Hepatocyte (in vitro differentiated cells): Measurements from ENCODE around the gene RORB.

Experiments used
- CTCF ChIP-seq: fragments of 200-600 bp; sonication (generic); IDR thresholded peaks from 2 replicates; pipeline ENCODE4 v1.5.1; 2016; ENCODE audit warnings: antibody characterized with exemption, mild to moderate bottlenecking; ENCODE audit not compliant: poor library complexity
- EZH2 ChIP-seq: fragments of 200-600 bp; sonication (generic); IDR thresholded peaks from 2 replicates; pipeline ENCODE4 v1.6.1; 2016; ENCODE audit warnings: antibody characterized with exemption, mild to moderate bottlenecking, borderline replicate concordance
- EZH2phosphoT487 ChIP-seq: fragments of 200-600 bp; sonication (generic); IDR thresholded peaks from one replicate; pipeline ENCODE4 v1.6.1; 2018; ENCODE audit warnings: antibody characterized with exemption, mild to moderate bottlenecking, low read depth, moderate library complexity; ENCODE audit not compliant: unreplicated experiment, severe bottlenecking

- no peak for TF ChIP-seq CTCF
- TF ChIP-seq EZH2: no peak
- no peak for TF ChIP-seq EZH2phosphoT487
Measured at GRCh38 chr9:74562611-74563010, 65.5 kb downstream of the RORB start.
